GM19043 (cell line): ENCODE data around the gene CYP27A1.
"Not testable (repeated sequence)": the region's sequence is repeated elsewhere in the genome, so short reads cannot be mapped to it uniquely, and the experiment has no call there.

Experiments
- ATAC-seq: cut with Tn5 transposase; IDR thresholded peaks from one replicate; pipeline ENCODE4 v1.9.1; 2021; ENCODE audit warnings: low read depth; ENCODE audit not compliant: unreplicated experiment

Gene CYP27A1

GRCh38 chr2:218772759-218773158, 9.2 kb upstream of the CYP27A1 start:
- ATAC-seq: not testable (repeated sequence)

DNA sequence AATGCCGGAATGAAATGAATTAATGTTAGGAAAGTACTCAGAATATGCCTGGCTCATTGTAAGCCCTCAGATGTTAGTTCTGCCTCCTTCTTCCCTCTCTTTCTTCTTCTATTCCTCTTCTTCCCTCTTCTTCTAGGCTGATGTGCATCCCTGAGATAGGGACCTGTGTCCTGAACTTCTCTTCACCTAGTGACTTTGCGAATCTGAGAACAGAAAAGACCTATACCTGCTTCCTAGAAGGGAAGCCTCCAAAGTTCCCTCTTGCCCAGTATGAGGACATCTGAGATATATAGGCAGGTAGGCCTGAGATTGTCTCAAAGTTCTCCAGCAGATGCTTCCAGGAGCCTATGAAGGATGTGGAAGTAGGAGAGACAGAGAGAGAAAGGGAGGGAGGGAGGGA, 8.1 kb upstream of the CYP27A1 start:
- no peak for ATAC-seq

- ATAC-seq: no peak
These were observed 5.5 kb upstream of the CYP27A1 start for GRCh38 chr2:218776488-218776887.

DNA sequence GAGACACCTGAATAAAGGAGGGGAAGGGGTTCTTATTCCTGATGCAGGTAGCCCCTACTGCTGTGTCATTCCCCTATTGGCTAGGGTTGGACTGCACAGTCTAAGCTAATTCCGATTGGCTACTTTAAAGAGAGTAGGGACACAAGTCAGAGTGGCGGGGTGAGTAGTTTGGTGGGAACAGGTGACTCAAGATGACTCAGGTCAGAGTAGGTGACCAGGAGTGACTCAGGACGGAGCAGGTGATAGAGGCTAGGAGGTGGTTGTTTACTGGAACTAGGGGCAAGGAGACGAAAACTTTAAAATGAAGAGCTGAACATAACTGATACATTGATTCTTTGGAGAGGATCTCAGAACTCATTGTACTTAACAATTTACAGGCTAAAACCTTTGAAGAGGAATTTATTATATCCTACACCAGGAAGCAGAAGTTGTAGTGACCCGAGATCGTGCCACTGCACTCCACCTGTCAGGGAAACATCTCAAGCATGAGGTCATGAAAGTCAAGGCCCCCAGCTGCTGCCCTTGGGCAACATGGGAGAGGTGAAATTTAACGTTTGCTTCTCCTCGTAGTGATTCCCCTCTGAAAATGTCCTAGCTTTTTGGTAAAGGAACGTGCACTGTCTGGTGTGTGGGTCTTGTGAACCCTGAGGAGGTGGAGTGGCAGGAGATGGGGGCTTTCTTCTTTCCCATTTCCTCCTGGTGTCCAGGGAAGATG, 4.5 kb upstream of the CYP27A1 start:
- ATAC-seq: no peak

DNA sequence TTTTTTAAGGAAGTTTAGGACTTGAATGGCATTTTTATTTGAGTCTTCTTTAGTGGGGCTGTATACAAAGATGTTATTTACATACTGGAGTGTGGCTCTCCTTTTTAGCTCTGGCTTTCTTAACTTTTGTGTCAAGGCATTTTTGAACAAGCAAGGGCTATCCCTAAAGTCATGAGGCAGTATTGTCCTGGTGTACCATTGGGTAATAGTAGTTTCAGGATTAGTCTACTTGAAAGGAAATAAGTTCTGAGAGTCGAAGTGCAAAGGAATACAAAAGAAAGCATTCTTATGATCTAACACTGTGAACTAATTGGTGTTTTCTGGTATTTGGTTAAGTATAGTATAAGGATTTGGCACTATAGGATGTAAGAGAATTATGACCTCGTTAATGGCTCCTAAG, 1.9 kb upstream of the CYP27A1 start:
- no peak for ATAC-seq

DNA sequence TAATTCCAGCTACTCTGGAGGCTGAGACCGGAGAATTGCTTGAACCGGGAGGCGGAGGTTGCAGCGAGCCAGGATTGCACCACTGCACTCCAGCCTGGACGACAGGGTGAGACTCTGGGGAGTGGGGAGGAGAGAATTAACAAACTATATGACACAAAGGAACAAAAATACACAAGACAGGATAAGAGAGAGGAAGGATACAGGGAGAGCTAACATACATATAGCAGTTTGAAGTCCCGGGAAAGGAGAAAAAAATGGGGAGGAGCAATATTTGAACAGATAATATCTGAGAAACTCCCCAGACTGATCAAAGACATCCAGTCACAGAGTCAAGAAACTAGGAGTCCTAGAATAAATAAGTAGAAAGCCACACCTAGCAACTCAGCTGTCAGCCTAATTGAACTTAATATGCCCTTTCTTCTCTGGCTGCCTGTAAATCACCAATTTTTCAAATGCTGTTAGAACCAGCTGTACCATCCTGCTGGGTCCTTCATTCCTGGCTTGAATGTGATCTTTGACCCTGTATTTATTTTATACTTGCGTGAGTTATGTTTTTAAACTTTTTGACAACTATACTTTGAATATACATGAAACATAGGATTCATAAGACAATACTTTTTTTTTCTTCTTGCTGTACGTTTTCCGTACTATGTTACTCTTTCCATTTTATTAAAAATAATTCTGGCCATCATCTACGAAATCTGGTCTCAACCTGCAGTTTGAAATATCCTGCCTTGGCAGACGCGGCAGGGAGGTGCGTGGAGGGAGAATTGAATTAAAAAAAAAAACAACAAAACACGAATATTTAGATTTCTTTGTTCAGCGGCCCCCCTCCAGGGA, 876 bp upstream of the CYP27A1 start:
- ATAC-seq: no peak

DNA sequence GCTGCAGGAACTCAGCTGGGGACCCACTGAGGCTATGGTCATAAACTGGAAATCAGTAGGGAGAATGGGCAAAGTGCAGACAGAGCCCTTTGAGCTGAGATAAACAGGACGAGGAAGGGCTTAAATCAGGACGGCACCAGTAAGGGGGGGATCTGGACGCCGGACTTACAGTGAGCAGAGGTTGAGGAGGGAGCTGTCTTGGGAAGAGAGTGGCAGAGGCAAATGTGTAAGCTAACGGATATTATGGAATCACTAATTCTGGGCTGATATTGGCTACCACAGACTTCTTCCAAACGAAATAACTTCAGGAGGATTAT, 539 bp downstream of the CYP27A1 start:
- no peak for ATAC-seq

- ATAC-seq: no peak
These were observed 1.7 kb downstream of the CYP27A1 start for GRCh38 chr2:218783688-218784087.

GRCh38 chr2:218785103-218785502, 3.2 kb downstream of the CYP27A1 start:
- ATAC-seq: no peak

DNA sequence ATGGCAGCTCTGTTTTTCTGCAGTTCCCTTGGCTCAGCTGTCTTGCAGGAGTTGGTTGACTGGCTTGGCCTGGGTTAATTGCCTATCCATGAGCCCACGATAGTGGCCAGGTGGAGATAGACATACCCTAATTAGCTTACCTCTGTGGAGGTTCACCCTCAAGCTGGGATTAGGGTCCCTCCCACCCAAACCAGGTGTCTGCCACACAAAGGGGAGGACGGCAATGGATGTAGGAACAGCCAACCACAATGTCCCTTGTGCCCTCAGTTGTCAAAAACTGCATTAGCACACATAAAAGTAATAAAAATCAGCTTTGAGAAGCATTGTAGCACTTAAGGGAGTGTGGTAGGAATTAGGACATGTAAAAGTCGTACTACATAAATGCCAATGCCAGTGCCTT, 4.2 kb downstream of the CYP27A1 start:
- ATAC-seq: no peak

- ATAC-seq: no peak
These were observed 6.7 kb downstream of the CYP27A1 start for GRCh38 chr2:218788529-218789255.

DNA sequence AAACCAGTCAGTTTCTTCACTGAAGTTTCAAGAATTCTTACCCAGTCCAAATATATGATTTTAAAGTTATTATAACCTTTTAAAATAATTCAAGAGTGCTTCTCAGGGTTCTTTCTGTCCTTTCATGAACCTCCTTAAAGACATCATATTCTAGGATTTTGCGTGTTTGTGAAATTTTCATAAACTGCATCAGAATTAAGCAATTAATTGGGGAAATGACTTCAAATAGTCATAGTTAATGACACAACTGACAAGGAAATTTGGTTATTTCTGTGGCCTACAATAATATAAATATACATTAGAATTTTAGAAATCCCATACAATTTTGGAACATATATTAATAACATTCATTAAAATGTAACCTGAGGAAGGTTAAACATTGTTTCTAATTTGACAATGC, 10.5 kb downstream of the CYP27A1 start:
- ATAC-seq: no peak

GRCh38 chr2:218796691-218797090, 14.7 kb downstream of the CYP27A1 start:
- no peak for ATAC-seq

DNA sequence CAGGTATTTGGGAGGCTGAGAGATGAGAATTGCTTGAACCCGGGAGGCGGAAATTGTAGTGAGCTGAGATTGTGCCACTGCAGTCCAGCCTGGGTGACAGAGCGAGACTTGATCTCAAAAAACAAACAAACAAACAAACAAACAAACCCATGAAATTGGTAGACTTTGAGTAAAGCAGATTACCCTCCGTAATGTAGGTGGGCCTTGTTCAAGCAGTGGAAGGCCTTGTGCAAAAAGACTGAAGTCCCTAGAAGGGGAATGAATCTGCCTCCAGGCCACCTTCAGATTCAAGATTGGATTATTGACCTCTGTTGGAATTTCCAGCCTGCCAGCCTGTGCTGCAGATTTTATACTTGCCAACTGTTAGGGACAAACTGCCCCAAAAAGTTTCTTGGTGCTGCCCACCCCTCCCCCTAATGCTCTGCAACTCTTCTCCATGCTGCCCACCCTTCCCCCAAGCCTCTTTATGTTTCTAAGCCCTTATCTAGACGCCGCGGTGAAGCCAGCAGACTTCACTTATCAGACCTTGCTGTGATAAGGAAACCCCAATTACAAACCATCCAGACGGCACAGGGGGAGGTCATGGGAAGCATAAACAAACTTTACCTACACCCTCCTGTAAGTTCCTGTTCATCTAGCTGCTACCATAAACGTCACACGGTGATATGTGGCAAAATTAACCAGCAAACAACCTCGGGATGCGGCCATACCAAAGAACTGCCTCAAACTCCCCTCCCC, 17.0 kb downstream of the CYP27A1 start:
- ATAC-seq: no peak

- ATAC-seq: no peak
These were observed 18.0 kb downstream of the CYP27A1 start for GRCh38 chr2:218799990-218800389.

DNA sequence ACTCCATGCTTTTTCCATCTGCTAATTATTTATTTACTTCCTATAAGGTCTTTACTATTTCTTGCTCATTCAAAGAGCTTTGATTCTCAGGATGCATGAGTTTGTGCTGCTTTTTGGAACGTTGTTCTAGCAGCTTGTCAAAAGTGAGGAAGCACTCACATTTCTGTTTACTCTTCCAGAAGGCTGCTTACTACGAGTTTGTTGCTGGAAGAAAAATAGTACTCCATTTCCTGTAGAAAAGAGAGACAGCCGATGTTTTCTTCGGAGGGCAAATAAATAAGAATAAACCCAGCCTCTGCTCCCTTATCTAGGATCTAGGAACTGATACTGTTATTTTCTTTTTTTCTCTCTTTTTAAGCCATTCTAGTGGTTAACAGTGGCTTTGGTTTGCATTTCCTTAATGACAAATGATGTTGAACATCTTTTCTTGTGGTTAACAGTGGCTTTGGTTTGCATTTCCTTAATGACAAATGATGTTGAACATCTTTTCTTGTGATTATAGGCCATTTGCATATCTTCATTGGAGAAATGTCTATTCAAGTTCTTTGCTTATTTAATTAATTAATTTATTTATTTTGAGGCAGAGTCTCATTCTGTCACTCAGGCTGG, 20.5 kb downstream of the CYP27A1 start:
- ATAC-seq: no peak

GRCh38 chr2:218804817-218805216, 22.9 kb downstream of the CYP27A1 start:
- no peak for ATAC-seq

DNA sequence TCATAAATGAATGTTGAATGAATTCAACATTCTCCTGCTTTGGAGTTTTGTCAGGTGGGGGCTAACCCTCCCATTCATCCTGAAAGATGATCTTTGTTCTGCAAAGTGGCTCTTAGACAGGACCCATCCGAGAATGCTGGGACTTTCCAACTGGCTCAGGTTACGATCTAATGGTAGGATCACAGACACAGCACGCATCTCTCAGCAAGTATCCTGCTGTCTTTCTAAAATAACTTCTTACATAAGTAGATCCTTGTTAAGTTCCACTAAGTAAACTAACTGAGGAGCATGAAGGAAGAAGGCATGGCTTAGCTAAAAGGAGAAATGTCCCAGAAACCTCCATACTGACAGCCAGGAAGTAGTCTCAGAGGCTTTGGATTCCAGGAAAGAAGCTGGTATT, 23.7 kb downstream of the CYP27A1 start:
- no peak for ATAC-seq

DNA sequence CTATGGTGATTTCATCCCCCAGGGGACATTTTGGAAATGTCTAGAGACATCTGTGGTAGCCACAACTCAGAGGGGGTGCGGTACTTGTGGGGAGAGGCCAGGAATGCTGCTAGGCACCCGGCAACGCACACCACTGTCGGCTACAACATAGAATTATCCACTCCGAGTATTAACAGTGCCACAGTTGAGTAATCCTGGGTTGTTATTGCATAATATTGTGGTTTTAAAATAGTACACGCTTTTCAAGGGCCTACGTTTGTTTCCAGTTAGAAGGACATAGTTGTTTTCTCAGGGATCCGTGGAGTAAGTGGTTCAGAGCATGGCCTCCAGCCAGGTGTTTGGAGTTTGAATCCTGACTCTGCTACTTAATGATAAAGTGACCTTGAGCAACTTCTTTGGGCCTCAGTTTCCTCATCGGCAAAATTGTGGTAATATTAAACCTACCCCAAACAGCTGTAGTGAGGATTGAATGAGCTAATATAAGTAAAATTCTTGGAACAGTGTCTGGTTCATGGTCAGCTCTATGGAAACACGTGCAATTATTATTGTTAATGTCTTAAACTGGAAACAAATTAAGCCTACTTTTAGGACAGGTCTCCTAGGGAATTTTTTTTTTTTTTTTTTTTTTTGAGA, 24.5 kb downstream of the CYP27A1 start:
- ATAC-seq: no peak

DNA sequence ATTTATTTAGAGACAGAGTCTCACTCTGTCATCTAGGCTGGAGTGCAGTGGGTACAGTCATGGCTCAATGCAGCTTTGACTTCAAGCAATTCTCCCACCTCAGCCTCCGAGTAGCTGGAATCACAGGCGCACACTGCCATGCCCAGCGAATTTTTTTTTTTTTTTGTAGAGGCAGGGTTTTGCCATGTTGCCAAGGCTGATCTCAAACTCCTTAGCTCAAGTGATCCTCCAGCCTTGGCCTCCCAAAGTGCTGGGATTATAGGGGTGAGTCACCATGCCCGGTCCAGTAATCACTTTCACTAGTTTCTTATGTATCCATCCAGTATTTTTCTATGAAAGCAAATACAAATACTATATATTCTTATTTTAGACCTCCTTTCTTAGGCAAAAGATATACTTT, 25.7 kb downstream of the CYP27A1 start:
- ATAC-seq: no peak
